HEK293 (cell line): ENCODE results near the gene SLC29A1.

ENCODE experiments used
- GLIS2 ChIP-seq: fragments of 450-650 bp; formaldehyde crosslinking; IDR thresholded peaks from 2 replicates; pipeline ENCODE4 v1.5.1; 2016; ENCODE audit warnings: missing biosample characterization, missing genetic modification characterization
- KLF1 ChIP-seq: fragments of 450-650 bp; formaldehyde crosslinking; IDR thresholded peaks from 2 replicates; pipeline ENCODE4 v1.5.1; 2016; ENCODE audit warnings: missing biosample characterization, missing genetic modification characterization
- KLF17 ChIP-seq: fragments of 450-650 bp; formaldehyde crosslinking; IDR thresholded peaks from 2 replicates; pipeline ENCODE4 v1.5.1; 2016; ENCODE audit warnings: missing biosample characterization, missing genetic modification characterization
- KLF7 ChIP-seq: fragments of 450-650 bp; formaldehyde crosslinking; IDR thresholded peaks from 2 replicates; pipeline ENCODE4 v1.5.1; 2016; ENCODE audit warnings: missing biosample characterization, missing genetic modification characterization, borderline replicate concordance
- PATZ1 ChIP-seq: fragments of 450-650 bp; formaldehyde crosslinking; IDR thresholded peaks from 2 replicates; pipeline ENCODE4 v1.5.1; 2016; ENCODE audit warnings: missing biosample characterization, missing genetic modification characterization
- REST ChIP-seq: fragments of 450-650 bp; formaldehyde crosslinking; IDR thresholded peaks from 2 replicates; pipeline ENCODE4 v1.5.1; 2016; ENCODE audit warnings: missing biosample characterization, missing genetic modification characterization
- TRIM28 ChIP-seq: IDR thresholded peaks from 2 replicates; pipeline ENCODE4 v1.6.1; 2011; ENCODE audit warnings: low read length, control low read depth, borderline replicate concordance
- ZBTB10 ChIP-seq: fragments of 450-650 bp; formaldehyde crosslinking; IDR thresholded peaks from 2 replicates; pipeline ENCODE4 v1.5.1; 2016; ENCODE audit warnings: missing biosample characterization, missing genetic modification characterization
- ZBTB21 ChIP-seq: fragments of 450-650 bp; formaldehyde crosslinking; IDR thresholded peaks from 2 replicates; pipeline ENCODE4 v1.5.1; 2017; ENCODE audit warnings: missing biosample characterization, missing genetic modification characterization
- ZBTB7A ChIP-seq: fragments of 450-650 bp; formaldehyde crosslinking; IDR thresholded peaks from 2 replicates; pipeline ENCODE4 v1.5.1; 2016; ENCODE audit warnings: low read depth, missing biosample characterization, missing genetic modification characterization
- ZFP37 ChIP-seq: fragments of 450-650 bp; formaldehyde crosslinking; IDR thresholded peaks from 2 replicates; pipeline ENCODE4 v1.5.1; 2016; ENCODE audit warnings: missing biosample characterization, missing genetic modification characterization
- ZNF146 ChIP-seq: fragments of 450-650 bp; formaldehyde crosslinking; IDR thresholded peaks from 2 replicates; pipeline ENCODE4 v1.5.1; 2016; ENCODE audit warnings: missing biosample characterization, missing genetic modification characterization
- ZNF184 ChIP-seq: fragments of 450-650 bp; IDR thresholded peaks from 2 replicates; pipeline ENCODE4 v1.5.1; 2018; ENCODE audit warnings: missing biosample characterization, mild to moderate bottlenecking, missing genetic modification characterization
- ZNF19 ChIP-seq: fragments of 450-650 bp; formaldehyde crosslinking; IDR thresholded peaks from 2 replicates; pipeline ENCODE4; 2016; ENCODE audit warnings: missing biosample characterization, missing genetic modification characterization, low read depth
- ZNF202 ChIP-seq: fragments of 450-650 bp; formaldehyde crosslinking; IDR thresholded peaks from 2 replicates; pipeline ENCODE4 v1.5.1; 2016; ENCODE audit warnings: missing biosample characterization, missing genetic modification characterization, borderline replicate concordance
- ZNF221 ChIP-seq: fragments of 450-650 bp; formaldehyde crosslinking; IDR thresholded peaks from 2 replicates; pipeline ENCODE4 v1.5.1; 2017; ENCODE audit warnings: missing biosample characterization, missing genetic modification characterization, borderline replicate concordance
- ZNF404 ChIP-seq: fragments of 450-650 bp; formaldehyde crosslinking; IDR thresholded peaks from 2 replicates; pipeline ENCODE4 v1.5.1; 2017; ENCODE audit warnings: missing biosample characterization, missing genetic modification characterization
- ZNF558 ChIP-seq: fragments of 450-650 bp; formaldehyde crosslinking; IDR thresholded peaks from 2 replicates; pipeline ENCODE4 v1.5.1; 2016; ENCODE audit warnings: missing biosample characterization, missing genetic modification characterization
- ZNF654 ChIP-seq: fragments of 450-650 bp; formaldehyde crosslinking; IDR thresholded peaks from 2 replicates; pipeline ENCODE4 v1.5.1; 2016; ENCODE audit warnings: low read depth, missing biosample characterization, missing genetic modification characterization
- ZNF660 ChIP-seq: fragments of 450-650 bp; IDR thresholded peaks from 2 replicates; pipeline ENCODE4 v1.5.1; 2018; ENCODE audit warnings: missing biosample characterization, mild to moderate bottlenecking, missing genetic modification characterization
- ZNF664 ChIP-seq: fragments of 450-650 bp; formaldehyde crosslinking; IDR thresholded peaks from 2 replicates; pipeline ENCODE4 v1.5.1; 2016; ENCODE audit warnings: missing biosample characterization, missing genetic modification characterization
- ZXDB ChIP-seq: fragments of 450-650 bp; formaldehyde crosslinking; IDR thresholded peaks from 2 replicates; pipeline ENCODE4 v1.5.1; 2016; ENCODE audit warnings: missing biosample characterization, missing genetic modification characterization
- TF ChIP-seq, protein P1 (sequence below): IDR thresholded peaks from 2 replicates; pipeline ENCODE4 v1.6.1; 2011; ENCODE audit warnings: mild to moderate bottlenecking, low read depth, low read length, borderline replicate concordance
- TF ChIP-seq, protein P2 (sequence below): fragments of 450-650 bp; formaldehyde crosslinking; IDR thresholded peaks from 2 replicates; pipeline ENCODE4 v1.5.0; 2017; ENCODE audit warnings: missing biosample characterization, missing genetic modification characterization, borderline replicate concordance
- TF ChIP-seq, protein P3 (sequence below): fragments of 450-650 bp; formaldehyde crosslinking; IDR thresholded peaks from 2 replicates; pipeline ENCODE4 v1.5.1; 2016; ENCODE audit warnings: missing biosample characterization, missing genetic modification characterization

SLC29A1 gene

DNA sequence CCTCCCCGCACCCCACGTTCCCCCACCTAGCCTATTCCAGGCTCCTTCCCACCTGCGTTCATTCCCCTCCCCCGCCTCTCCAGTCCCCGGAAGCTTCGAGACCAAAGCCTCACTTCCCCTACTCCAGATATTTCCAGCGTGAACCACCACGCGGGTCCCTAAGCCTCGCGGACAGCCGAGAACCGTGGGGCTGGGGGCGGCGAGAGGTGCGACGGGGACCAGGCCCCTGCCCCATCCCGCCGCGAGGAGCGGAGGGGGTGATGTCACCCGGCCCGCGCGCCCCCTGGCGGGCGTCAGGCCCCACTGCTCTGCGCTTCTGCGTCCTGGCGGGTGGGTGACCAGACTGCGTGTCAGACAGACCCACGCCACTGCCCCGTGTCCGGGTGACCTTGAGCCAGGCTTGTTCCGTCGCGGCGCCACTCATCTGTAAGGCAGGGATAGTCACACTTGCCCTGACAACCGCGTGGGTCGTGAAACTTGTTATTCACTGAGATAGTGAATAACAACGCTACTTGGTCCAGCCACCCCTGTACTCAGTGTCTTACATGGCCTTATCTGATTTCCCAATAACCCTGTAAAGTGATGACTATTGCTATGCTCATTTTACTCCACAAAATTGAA is 14.5 kb downstream of the SLC29A1 start (continued):
- TF ChIP-seq, protein P1, sequence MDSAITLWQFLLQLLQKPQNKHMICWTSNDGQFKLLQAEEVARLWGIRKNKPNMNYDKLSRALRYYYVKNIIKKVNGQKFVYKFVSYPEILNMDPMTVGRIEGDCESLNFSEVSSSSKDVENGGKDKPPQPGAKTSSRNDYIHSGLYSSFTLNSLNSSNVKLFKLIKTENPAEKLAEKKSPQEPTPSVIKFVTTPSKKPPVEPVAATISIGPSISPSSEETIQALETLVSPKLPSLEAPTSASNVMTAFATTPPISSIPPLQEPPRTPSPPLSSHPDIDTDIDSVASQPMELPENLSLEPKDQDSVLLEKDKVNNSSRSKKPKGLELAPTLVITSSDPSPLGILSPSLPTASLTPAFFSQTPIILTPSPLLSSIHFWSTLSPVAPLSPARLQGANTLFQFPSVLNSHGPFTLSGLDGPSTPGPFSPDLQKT: no peak
- peak; percentile 38; the same call in 1 of the 2 replicates for TF ChIP-seq REST (tag by site-specific recombination)
- TF ChIP-seq ZNF221 (tag by site-specific recombination): no peak
- TF ChIP-seq ZBTB7A (tag by site-specific recombination): peak; percentile 87
- no peak for TF ChIP-seq TRIM28
- TF ChIP-seq KLF7: peak; percentile 55; the same call in 1 of the 2 replicates
- peak; percentile 86; the same call in 1 of the 2 replicates for TF ChIP-seq GLIS2
- TF ChIP-seq ZNF146 (tag by site-specific recombination): 0 out of 2 replicates have a peak, but pooled peaks have one; percentile 36
- TF ChIP-seq, protein P2, sequence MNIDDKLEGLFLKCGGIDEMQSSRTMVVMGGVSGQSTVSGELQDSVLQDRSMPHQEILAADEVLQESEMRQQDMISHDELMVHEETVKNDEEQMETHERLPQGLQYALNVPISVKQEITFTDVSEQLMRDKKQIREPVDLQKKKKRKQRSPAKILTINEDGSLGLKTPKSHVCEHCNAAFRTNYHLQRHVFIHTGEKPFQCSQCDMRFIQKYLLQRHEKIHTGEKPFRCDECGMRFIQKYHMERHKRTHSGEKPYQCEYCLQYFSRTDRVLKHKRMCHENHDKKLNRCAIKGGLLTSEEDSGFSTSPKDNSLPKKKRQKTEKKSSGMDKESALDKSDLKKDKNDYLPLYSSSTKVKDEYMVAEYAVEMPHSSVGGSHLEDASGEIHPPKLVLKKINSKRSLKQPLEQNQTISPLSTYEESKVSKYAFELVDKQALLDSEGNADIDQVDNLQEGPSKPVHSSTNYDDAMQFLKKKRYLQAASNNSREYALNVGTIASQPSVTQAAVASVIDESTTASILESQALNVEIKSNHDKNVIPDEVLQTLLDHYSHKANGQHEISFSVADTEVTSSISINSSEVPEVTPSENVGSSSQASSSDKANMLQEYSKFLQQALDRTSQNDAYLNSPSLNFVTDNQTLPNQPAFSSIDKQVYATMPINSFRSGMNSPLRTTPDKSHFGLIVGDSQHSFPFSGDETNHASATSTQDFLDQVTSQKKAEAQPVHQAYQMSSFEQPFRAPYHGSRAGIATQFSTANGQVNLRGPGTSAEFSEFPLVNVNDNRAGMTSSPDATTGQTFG: peak; percentile 35; the same call in 1 of the 2 replicates
- TF ChIP-seq ZNF664: no peak
- TF ChIP-seq ZFP37 (tag by site-specific recombination): peak; percentile 77; the same call in 1 of the 2 replicates
- peak; percentile 67 for TF ChIP-seq KLF1 (tag by site-specific recombination)
- TF ChIP-seq, protein P3, sequence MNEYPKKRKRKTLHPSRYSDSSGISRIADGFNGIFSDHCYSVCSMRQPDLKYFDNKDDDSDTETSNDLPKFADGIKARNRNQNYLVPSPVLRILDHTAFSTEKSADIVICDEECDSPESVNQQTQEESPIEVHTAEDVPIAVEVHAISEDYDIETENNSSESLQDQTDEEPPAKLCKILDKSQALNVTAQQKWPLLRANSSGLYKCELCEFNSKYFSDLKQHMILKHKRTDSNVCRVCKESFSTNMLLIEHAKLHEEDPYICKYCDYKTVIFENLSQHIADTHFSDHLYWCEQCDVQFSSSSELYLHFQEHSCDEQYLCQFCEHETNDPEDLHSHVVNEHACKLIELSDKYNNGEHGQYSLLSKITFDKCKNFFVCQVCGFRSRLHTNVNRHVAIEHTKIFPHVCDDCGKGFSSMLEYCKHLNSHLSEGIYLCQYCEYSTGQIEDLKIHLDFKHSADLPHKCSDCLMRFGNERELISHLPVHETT (tag by site-specific recombination): peak; percentile 26; the same call in 1 of the 2 replicates
- TF ChIP-seq ZNF202 (tag by site-specific recombination): no peak
- peak; percentile 70 for TF ChIP-seq ZNF660
- no peak for TF ChIP-seq ZNF19 (tag by site-specific recombination)
- TF ChIP-seq ZNF654 (tag by site-specific recombination): no peak; the same call in 1 of the 2 replicates
- TF ChIP-seq ZNF404 (tag by site-specific recombination): no peak
- 0 out of 2 replicates have a peak, but pooled peaks have one; percentile 14 for TF ChIP-seq ZNF184 (tag by site-specific recombination)
- peak; percentile 87 for TF ChIP-seq ZBTB10
- 0 out of 2 replicates have a peak, but pooled peaks have one; percentile 55 for TF ChIP-seq ZBTB21 (tag by site-specific recombination)
- peak; percentile 93 for TF ChIP-seq KLF17 (tag by site-specific recombination)
- peak; percentile 97 for TF ChIP-seq PATZ1 (tag by site-specific recombination)
- TF ChIP-seq ZXDB (tag by site-specific recombination): peak; percentile 96
- TF ChIP-seq ZNF558: no peak
